NCI-H2196 treated with DMSO at 0.1 percent for 48 hours (cell line): ENCODE data around the gene C2CD4C.
"Not testable (repeated sequence)": the region's sequence is repeated elsewhere in the genome, so short reads cannot be mapped to it uniquely, and the experiment has no call there.

ENCODE experiments used
- DNase-seq: peaks from one replicate; lab custom pipeline; 2025; ENCODE audit not compliant: unreplicated experiment; lab: John Stamatoyannopoulos, UW

C2CD4C gene

GRCh38 chr19:438416-438958, 29.5 kb upstream of the C2CD4C start:
- no peak for DNase-seq

GRCh38 chr19:437041-437440, 28.1 kb upstream of the C2CD4C start:
- no peak for DNase-seq

- no peak for DNase-seq
These were observed 27.5 kb upstream of the C2CD4C start for GRCh38 chr19:436413-436950.

GRCh38 chr19:435707-436412, 26.9 kb upstream of the C2CD4C start:
- DNase-seq: no peak

GRCh38 chr19:435056-435706, 26.2 kb upstream of the C2CD4C start:
- no peak for DNase-seq

DNA sequence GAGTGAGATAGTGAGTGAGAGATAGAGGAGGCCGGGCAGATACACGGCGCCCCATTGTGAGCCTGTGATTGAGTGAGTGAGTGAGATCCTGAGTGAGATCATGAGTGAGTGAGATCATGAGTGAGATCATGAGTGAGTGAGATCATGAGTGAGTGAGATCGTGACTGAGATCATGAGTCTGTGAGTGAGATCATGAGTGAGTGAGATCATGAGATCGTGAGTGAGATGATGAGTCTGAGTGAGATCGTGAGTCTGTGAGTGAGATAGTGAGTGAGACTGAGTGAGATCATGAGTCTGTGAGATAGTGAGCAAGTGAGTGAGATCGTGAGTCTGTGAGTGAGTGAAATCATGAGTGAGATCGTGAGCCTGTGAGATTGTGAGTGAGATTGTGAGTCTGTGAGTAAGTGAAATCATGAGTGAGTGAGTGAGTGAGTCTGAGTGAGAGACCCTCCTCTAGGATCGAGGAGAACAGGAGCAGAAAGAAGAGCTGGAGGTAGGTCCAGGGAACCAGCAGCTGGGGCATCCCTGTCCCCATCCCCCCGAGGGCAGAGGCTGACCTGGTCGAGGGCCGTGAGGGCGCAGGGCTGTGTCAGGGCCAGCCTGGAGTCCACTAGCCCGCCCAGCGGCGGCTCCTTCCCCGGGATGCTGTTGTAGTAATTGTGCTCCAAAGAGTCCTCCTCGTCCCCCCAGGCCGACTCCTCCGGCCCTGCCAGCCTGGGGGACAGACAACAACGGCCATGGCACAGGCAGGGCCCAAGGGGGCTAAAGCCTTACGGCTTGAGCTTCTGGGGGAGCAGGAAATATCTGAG, 25.4 kb upstream of the C2CD4C start:
- no peak for DNase-seq

DNA sequence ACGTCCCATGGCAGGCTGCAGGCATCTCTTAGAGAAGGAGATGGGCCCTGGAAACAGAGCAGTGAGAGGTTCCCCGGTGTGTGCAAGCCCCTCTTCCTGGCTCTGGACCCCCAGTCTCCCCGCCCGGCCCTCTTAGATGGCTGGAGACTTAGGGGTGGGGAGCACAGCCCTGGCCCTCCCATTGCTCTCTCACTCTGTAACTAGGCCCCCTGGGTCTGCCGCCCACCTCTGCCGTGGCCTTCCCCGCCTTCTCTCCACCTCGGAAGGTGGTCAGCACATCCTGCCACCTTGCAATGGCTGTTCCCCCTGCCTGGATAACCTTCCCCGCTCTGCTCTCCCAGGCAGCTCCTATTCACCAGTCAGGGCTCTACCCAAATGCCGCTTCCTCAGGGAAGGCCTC, 21.8 kb upstream of the C2CD4C start:
- DNase-seq: no peak

- no peak for DNase-seq
These were observed 19.2 kb upstream of the C2CD4C start for GRCh38 chr19:428149-428548.

GRCh38 chr19:427675-428074, 18.7 kb upstream of the C2CD4C start:
- not testable (repeated sequence) for DNase-seq

- no peak for DNase-seq
These were observed 17.9 kb upstream of the C2CD4C start for GRCh38 chr19:426725-427445.

GRCh38 chr19:425056-425455, 16.1 kb upstream of the C2CD4C start:
- no peak for DNase-seq

- no peak for DNase-seq
These were observed 15.6 kb upstream of the C2CD4C start for GRCh38 chr19:424546-424945.

DNA sequence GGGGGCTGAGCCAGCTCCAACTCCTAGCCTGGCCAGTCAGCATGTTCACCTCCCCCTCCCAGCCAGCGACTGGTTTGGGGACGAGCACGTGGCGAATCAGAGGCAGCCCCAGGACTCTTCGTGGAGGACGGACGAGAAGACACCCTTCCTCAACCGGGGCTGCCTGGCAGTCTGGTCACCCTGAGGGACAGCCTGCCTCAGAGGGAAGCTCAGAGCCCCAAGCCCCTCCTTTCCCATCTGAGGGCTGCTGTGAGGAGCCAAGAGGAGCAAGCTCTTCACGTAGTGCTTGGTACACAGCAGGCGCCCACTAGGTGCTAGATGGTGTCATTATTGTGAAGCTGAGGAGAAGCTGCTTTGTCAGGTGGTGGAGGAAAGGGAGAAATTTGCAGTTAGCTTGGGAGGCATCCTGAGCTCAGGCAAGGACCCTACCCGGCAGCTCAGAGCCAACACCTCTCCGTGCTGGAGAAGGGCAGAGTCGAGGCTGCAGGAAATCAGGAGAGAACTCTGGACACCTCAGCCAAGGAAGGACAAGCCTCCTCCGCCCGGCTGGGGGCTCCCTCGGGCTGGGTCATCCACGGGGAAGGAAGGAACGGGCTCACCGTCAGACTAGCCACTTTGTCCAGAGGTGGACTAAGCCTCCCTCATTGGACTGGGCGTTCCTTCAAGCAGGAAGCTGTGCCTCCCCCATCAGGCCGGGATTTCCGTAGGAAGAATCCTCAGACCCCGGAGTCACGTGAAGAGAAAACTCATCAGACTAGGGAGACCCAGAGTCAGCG, 14.9 kb upstream of the C2CD4C start:
- DNase-seq: no peak

GRCh38 chr19:422917-423226, 13.9 kb upstream of the C2CD4C start:
- not testable (repeated sequence) for DNase-seq

- DNase-seq: no peak
These were observed 13.4 kb upstream of the C2CD4C start for GRCh38 chr19:422213-422916.

DNA sequence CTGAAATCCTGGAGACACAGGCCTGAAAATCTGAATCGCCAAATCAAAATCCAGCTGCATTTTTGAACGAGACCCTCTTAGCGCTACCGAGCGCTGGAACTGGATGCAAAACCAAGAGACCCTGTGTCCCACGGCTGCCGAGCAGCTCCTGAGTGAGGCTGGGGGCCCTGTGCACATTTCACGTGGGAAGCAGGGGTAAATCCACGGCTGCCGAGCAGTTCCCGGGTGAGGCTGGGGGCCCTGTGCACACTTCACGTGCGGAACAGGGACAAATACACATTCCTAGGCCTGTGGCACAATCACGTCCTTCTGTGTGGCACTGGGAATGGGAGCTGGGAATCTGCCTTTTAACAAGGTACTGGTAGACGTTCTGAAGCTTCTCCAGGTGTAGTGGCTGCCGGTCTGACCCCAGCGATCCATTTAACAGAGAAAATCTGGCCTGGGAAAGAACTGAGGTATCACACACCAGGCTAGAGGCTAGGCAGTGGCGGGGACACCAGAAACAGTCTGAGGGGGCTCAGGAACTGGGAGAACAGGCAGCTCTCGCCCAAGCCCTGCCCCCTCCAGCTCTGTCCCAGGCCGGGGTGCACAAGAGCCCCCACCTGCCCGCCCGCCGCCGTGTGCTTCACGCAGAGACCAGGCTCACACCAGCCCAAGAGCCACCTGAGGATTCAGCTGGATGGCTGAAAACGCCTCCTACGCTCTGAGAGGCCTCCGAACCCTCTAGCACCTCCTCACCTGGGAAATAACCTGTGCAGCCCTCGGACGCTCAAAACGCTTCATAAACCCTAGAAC, 11.0 kb upstream of the C2CD4C start:
- DNase-seq: no peak

DNA sequence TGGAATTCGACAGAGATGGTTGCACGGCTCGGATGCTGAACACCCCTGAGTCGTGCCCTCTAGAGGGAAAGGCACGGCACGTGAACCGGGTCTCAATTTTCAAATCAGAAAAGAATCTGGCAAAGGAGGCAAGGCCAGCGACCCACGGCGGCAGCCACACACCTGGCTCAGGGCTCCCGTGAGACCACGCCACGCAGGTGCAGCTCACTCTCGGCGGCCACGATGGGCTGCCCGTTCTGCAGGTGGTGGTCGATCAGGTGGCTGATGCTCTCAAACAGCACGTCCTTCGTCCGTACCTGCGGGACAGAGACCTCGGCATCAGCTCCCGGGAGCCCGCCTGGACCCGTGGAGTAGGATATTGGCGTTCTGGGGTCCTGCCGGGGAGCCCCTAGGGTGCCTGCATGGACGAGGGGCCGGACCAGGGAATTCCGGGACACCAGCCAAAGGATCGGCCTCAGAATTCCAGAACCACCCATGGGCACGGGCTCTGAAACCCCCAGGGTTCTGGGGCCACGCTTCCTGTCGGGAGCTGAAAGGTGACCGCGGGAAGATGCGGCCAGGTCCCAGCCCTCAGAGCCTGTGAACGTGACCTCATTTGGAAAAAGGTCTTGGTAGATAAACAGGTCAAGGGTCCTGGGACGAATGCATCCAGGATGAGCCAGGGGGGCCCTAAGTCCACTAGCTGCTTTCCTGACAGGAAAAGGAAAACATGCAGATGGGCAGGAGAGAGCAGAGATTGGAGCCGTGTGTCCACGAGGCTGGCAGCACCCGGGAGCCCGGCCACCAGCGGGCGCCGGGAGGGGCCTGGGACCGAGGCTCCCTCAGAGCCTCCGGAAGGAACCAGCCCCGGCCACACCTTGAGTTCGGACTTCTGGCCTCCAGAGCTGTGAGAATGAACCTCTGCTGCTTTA, 10.1 kb upstream of the C2CD4C start:
- DNase-seq: no peak

DNA sequence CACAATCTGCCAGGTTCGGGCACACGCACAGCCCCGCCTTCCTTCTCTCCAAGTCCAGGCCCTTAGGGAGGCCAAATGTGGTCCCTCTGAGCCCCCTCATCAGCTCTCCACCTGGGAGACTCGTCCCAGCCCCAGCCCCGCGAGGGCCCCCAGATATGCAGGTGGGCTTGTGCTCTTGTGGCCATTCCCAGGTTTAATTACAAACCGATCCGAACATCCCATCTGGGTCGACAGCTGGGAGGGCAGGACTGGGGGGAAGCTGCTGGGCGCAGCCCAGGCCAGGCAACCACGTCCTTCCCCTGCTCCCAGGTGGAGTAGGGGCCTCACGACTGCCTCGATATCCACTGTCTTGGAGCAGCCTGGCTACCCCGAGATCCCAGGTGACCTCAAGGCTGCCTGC, 7.5 kb upstream of the C2CD4C start:
- DNase-seq: no peak
